ENCODE measurements around the gene ZYG11A.

DNA sequence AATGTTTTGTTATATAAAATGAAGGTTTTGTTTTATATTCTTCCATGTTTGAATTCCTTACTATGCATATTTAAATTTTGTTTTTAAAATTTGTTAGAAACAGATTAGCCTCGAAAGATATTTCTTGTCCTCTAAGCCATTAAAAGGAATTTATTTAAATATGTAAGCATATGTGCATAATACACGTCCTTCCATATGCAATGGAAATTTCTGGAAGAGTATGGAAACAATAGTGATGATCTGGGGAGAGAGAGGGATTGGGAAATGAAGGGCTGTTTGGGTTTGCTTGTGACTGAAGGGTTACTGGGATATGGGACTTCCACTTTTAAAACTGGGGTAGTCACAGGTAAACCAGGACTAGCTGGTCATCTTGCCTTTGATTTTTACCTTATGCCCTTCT is 57.8 kb downstream of the ZYG11A start:
- no peak for TF ChIP-seq ZFP69B (tag by site-specific recombination; IDR thresholded peaks at IDR 0.05)
- TF ChIP-seq, protein P1, sequence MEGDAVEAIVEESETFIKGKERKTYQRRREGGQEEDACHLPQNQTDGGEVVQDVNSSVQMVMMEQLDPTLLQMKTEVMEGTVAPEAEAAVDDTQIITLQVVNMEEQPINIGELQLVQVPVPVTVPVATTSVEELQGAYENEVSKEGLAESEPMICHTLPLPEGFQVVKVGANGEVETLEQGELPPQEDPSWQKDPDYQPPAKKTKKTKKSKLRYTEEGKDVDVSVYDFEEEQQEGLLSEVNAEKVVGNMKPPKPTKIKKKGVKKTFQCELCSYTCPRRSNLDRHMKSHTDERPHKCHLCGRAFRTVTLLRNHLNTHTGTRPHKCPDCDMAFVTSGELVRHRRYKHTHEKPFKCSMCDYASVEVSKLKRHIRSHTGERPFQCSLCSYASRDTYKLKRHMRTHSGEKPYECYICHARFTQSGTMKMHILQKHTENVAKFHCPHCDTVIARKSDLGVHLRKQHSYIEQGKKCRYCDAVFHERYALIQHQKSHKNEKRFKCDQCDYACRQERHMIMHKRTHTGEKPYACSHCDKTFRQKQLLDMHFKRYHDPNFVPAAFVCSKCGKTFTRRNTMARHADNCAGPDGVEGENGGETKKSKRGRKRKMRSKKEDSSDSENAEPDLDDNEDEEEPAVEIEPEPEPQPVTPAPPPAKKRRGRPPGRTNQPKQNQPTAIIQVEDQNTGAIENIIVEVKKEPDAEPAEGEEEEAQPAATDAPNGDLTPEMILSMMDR (tag by site-specific recombination; IDR thresholded peaks at IDR 0.05), result no peak
- no peak for TF ChIP-seq ZNF24 (tag by site-specific recombination; IDR thresholded peaks at IDR 0.05)
- TF ChIP-seq, protein P2, sequence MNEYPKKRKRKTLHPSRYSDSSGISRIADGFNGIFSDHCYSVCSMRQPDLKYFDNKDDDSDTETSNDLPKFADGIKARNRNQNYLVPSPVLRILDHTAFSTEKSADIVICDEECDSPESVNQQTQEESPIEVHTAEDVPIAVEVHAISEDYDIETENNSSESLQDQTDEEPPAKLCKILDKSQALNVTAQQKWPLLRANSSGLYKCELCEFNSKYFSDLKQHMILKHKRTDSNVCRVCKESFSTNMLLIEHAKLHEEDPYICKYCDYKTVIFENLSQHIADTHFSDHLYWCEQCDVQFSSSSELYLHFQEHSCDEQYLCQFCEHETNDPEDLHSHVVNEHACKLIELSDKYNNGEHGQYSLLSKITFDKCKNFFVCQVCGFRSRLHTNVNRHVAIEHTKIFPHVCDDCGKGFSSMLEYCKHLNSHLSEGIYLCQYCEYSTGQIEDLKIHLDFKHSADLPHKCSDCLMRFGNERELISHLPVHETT (tag by site-specific recombination; IDR thresholded peaks at IDR 0.05), result no peak
- TF ChIP-seq ZNF416 (tag by site-specific recombination; IDR thresholded peaks at IDR 0.05), result no peak
- no peak for TF ChIP-seq ZNF654 (tag by site-specific recombination; IDR thresholded peaks at IDR 0.05; ENCODE audit: low read depth)
- no peak for TF ChIP-seq ZBTB21 (tag by site-specific recombination; IDR thresholded peaks at IDR 0.05)
- TF ChIP-seq, protein P3, sequence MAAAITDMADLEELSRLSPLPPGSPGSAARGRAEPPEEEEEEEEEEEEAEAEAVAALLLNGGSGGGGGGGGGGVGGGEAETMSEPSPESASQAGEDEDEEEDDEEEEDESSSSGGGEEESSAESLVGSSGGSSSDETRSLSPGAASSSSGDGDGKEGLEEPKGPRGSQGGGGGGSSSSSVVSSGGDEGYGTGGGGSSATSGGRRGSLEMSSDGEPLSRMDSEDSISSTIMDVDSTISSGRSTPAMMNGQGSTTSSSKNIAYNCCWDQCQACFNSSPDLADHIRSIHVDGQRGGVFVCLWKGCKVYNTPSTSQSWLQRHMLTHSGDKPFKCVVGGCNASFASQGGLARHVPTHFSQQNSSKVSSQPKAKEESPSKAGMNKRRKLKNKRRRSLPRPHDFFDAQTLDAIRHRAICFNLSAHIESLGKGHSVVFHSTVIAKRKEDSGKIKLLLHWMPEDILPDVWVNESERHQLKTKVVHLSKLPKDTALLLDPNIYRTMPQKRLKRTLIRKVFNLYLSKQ (tag by site-specific recombination; IDR thresholded peaks at IDR 0.05; ENCODE audit: borderline replicate concordance), result no peak
- TF ChIP-seq, protein P4, sequence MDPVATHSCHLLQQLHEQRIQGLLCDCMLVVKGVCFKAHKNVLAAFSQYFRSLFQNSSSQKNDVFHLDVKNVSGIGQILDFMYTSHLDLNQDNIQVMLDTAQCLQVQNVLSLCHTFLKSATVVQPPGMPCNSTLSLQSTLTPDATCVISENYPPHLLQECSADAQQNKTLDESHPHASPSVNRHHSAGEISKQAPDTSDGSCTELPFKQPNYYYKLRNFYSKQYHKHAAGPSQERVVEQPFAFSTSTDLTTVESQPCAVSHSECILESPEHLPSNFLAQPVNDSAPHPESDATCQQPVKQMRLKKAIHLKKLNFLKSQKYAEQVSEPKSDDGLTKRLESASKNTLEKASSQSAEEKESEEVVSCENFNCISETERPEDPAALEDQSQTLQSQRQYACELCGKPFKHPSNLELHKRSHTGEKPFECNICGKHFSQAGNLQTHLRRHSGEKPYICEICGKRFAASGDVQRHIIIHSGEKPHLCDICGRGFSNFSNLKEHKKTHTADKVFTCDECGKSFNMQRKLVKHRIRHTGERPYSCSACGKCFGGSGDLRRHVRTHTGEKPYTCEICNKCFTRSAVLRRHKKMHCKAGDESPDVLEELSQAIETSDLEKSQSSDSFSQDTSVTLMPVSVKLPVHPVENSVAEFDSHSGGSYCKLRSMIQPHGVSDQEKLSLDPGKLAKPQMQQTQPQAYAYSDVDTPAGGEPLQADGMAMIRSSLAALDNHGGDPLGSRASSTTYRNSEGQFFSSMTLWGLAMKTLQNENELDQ (tag by site-specific recombination; IDR thresholded peaks at IDR 0.05; ENCODE audit: low read depth), result no peak
- no peak for TF ChIP-seq YY1 (tag by site-specific recombination; IDR thresholded peaks at IDR 0.05)
- no peak for TF ChIP-seq SETDB1 (IDR thresholded peaks at IDR 0.05; ENCODE audit: insufficient read length, low read length)
- TF ChIP-seq SALL2 (tag by site-specific recombination; IDR thresholded peaks at IDR 0.05; ENCODE audit: borderline replicate concordance), result no peak
